DOHH2 (cell line): ENCODE data around the gene TBL1X.
A peak's percentile ranks its signal among the peaks of the same experiment; 100 is the strongest.

ENCODE experiments used
- H3F3A ChIP-seq: fragments of 200-600 bp; sonication (generic), shearing (Covaris generic); 2 replicates; pipeline ENCODE4 v1.6.0; 2016; ENCODE audit warnings: antibody characterized with exemption, mild to moderate bottlenecking; ENCODE audit not compliant: control insufficient read depth, insufficient read depth
- H3K27ac ChIP-seq: fragments of 200-600 bp; sonication (generic); 2 replicates; pipeline ENCODE4 v1.5.1; 2014; ENCODE audit warnings: low read depth, mild to moderate bottlenecking, low read length, moderate library complexity
- H3K27me3 ChIP-seq: fragments of 200-600 bp; sonication (generic); 2 replicates; pipeline ENCODE4 v1.6.1; 2014; ENCODE audit warnings: mild to moderate bottlenecking, low read length, mixed read lengths; ENCODE audit not compliant: control insufficient read depth
- H3K36me3 ChIP-seq: fragments of 200-600 bp; sonication (generic); 2 replicates; pipeline ENCODE4 v1.6.1; 2014; ENCODE audit warnings: mild to moderate bottlenecking, low read length, moderate library complexity, mixed read lengths; ENCODE audit not compliant: control insufficient read depth
- H3K4me1 ChIP-seq: fragments of 200-600 bp; sonication (generic); 2 replicates; pipeline ENCODE4 v1.6.1; 2014; ENCODE audit warnings: mild to moderate bottlenecking, low read length, mixed read lengths; ENCODE audit not compliant: control insufficient read depth
- H3K4me2 ChIP-seq: fragments of 200-600 bp; sonication (generic); 2 replicates; pipeline ENCODE4 v1.6.0; 2014; ENCODE audit warnings: mild to moderate bottlenecking, low read length, moderate library complexity
- H3K4me3 ChIP-seq: fragments of 200-600 bp; sonication (generic); 2 replicates; pipeline ENCODE4 v1.5.1; 2014; ENCODE audit warnings: mild to moderate bottlenecking, low read length, mixed read lengths
- H3K79me2 ChIP-seq: fragments of 200-600 bp; sonication (generic); 2 replicates; pipeline ENCODE4 v1.6.1; 2014; ENCODE audit warnings: mild to moderate bottlenecking, low read length, mixed read lengths; ENCODE audit not compliant: control insufficient read depth
- H3K9me2 ChIP-seq: fragments of 200-600 bp; sonication (generic); replicated peaks from 2 replicates; pipeline ENCODE4 v1.6.1; 2014; ENCODE audit warnings: mild to moderate bottlenecking, low read length, mixed read lengths; ENCODE audit not compliant: control insufficient read depth
- H3K9me3 ChIP-seq: fragments of 200-600 bp; sonication (generic); 2 replicates; pipeline ENCODE4 v1.6.1; 2014; ENCODE audit warnings: antibody characterized with exemption, low read length, mixed read lengths; ENCODE audit not compliant: control insufficient read depth, insufficient read depth
- H4K20me1 ChIP-seq: fragments of 200-600 bp; sonication (generic); 2 replicates; pipeline ENCODE4 v1.6.0; 2014; ENCODE audit warnings: low read depth, mild to moderate bottlenecking, antibody characterized with exemption, low read length, moderate library complexity; ENCODE audit not compliant: control insufficient read depth, insufficient read depth
- EZH2phosphoT487 ChIP-seq: fragments of 200-600 bp; sonication (generic); IDR thresholded peaks from 2 replicates; pipeline ENCODE4 v1.6.1; 2017; ENCODE audit warnings: borderline replicate concordance, mild to moderate bottlenecking, antibody characterized with exemption, low read length, moderate library complexity, mixed read lengths
- TF ChIP-seq, protein P1 (sequence below): fragments of 200-600 bp; sonication (generic); IDR thresholded peaks from one replicate; pipeline ENCODE4 v1.5.1; 2014; ENCODE audit warnings: antibody characterized with exemption, mild to moderate bottlenecking, low read depth, low read length; ENCODE audit not compliant: poor library complexity, severe bottlenecking

TBL1X gene

DNA sequence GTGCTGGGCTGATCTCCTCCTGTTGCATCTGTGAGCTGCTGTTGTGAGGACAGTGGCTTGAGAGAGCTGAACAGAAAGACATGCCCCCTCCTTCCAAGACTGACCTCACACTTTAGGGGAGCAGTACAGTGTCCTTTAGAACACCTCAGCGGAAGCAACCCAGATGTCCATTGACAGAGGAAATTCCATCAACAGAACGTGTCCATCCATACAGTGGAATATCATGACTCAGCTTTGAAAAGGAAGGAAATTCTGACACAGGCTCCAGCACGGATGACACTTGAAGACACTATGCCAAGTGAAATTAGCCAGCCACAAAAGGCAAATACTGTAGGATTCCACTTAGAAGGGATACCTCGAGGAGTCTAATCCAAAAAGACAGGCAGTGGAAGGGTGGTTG is 197.3 kb downstream of the TBL1X start:
- H3K27ac ChIP-seq: no peak overlapping the region
- no peak for TF ChIP-seq EZH2phosphoT487
- TF ChIP-seq, protein P1, sequence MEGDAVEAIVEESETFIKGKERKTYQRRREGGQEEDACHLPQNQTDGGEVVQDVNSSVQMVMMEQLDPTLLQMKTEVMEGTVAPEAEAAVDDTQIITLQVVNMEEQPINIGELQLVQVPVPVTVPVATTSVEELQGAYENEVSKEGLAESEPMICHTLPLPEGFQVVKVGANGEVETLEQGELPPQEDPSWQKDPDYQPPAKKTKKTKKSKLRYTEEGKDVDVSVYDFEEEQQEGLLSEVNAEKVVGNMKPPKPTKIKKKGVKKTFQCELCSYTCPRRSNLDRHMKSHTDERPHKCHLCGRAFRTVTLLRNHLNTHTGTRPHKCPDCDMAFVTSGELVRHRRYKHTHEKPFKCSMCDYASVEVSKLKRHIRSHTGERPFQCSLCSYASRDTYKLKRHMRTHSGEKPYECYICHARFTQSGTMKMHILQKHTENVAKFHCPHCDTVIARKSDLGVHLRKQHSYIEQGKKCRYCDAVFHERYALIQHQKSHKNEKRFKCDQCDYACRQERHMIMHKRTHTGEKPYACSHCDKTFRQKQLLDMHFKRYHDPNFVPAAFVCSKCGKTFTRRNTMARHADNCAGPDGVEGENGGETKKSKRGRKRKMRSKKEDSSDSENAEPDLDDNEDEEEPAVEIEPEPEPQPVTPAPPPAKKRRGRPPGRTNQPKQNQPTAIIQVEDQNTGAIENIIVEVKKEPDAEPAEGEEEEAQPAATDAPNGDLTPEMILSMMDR: no peak
- no peaks in the 10 kb centered on the region for H3F3A ChIP-seq
- no peaks in the 10 kb centered on the region for H3K27me3 ChIP-seq
- no peaks in the 10 kb centered on the region for H3K9me3 ChIP-seq
- H4K20me1 ChIP-seq: no peaks in the 10 kb centered on the region
- H3K36me3 ChIP-seq: no peaks in the 10 kb centered on the region
- no peak overlapping the region for H3K4me3 ChIP-seq
- H3K79me2 ChIP-seq: no peaks in the 10 kb centered on the region
- H3K4me1 ChIP-seq: peaks cover 22% of the 10 kb centered on the region
- no peak overlapping the region for H3K4me2 ChIP-seq
- H3K9me2 ChIP-seq: no peaks in the 10 kb centered on the region

DNA sequence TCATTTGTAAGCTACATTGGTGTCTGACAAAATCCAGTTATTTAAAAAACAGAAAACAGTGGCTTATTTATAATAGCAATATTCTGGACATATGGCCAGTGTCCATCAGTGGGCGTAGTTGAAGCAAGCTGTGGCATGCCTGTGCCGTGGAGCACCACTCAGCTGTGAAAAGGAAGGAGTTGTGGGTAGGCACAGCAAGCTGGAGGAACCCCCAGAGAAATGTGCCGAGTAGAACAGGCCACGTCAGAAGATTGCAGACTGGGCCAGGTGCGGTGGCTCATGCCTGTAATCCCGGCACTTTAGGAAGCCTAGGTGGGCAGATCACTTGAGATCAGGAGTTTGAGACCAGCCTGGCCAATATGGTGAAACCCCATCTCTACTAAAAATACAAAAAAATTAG is 198.4 kb downstream of the TBL1X start:
- Histone ChIP-seq H3K9me3 (no peaks in the 10 kb centered on the region), H3K27ac (no peak overlapping the region), H3F3A (no peaks in the 10 kb centered on the region), H4K20me1 (no peaks in the 10 kb centered on the region), H3K4me3 (0 out of 2 replicates have a peak overlapping the region, but pooled peaks have one; percentile 7), H3K4me1 (peaks cover 32% of the 10 kb centered on the region), H3K4me2 (peak overlapping the region; percentile 37), H3K36me3 (no peaks in the 10 kb centered on the region), H3K9me2 (no peaks in the 10 kb centered on the region), H3K79me2 (no peaks in the 10 kb centered on the region), H3K27me3 (no peaks in the 10 kb centered on the region)
- no peak for TF ChIP-seq EZH2phosphoT487
- TF ChIP-seq, protein P1: no peak

DNA sequence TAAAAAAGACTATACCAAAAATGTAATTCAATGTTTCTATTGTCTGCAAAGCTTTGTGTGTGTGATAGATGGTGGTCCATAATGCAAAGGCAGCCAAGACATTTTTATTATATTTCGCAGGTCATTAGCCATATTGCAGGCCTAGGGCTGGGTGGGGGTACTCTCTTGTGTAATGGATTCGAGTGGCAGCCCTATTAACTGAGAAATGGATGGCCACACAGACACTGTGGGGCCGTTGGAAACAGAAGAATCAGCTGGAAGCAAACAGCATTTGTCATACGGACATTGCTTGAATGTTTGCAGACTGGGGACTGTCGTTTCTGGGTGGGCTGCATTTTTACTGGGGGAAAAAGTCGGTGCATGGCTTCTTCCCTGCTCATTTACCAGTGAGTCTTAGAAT is 199.4 kb downstream of the TBL1X start:
- no peaks in the 10 kb centered on the region for H3K79me2 ChIP-seq
- H3K27me3 ChIP-seq: no peaks in the 10 kb centered on the region
- H3K4me3 ChIP-seq: no peak overlapping the region
- H3K4me1 ChIP-seq: peaks cover 38% of the 10 kb centered on the region
- no peak overlapping the region for H3K4me2 ChIP-seq
- TF ChIP-seq, protein P1: no peak
- no peaks in the 10 kb centered on the region for H3K9me3 ChIP-seq
- no peaks in the 10 kb centered on the region for H4K20me1 ChIP-seq
- H3K36me3 ChIP-seq: no peaks in the 10 kb centered on the region
- no peak overlapping the region for H3K27ac ChIP-seq
- H3K9me2 ChIP-seq: no peaks in the 10 kb centered on the region
- H3F3A ChIP-seq: no peaks in the 10 kb centered on the region

DNA sequence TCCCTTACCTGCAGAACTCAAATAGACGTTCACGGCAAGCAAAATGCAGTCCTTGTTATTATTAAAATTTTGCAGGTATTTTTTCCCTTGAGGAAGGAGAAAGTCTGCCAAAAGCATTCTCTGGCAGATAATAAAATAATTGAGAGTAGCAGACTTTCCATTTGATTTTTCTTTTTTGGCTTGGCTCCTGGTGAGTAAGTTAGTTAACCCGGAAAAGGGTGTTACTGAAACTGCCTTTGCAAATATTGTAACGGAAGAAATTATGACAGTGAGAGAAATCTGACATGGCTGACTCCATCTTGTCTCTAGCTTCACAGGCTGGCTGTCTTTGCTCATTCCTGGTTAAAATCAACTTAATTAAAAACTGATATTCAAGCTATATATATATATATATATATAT is 200.3 kb downstream of the TBL1X start:
- Histone ChIP-seq H3K79me2 (no peaks in the 10 kb centered on the region), H3K36me3 (no peaks in the 10 kb centered on the region), H3K27me3 (no peaks in the 10 kb centered on the region), H3K27ac (no peak overlapping the region), H3K9me3 (no peaks in the 10 kb centered on the region), H3K4me1 (peaks cover 39% of the 10 kb centered on the region), H3F3A (no peaks in the 10 kb centered on the region), H4K20me1 (no peaks in the 10 kb centered on the region), H3K9me2 (no peaks in the 10 kb centered on the region), H3K4me2 (no peak overlapping the region), H3K4me3 (no peak overlapping the region)
- TF ChIP-seq, protein P1: no peak
- no peak for TF ChIP-seq EZH2phosphoT487
